Caco-2 (cell line): ENCODE data around the gene MYG1. TPM values are rescaled to one million over a fixed set of nuclear protein-coding genes. Genes with fewer than 3 reads are reported as not detected.
A peak's percentile ranks its signal among the peaks of the same experiment; 100 is the strongest.

Source experiments
- BruUV-seq: library from RNA; stranded (reverse); fragments of 400-500 nt; replicated peaks from 2 replicates; lab custom pipeline; 2021; lab: Mats Ljungman, UMichigan
- CTCF ChIA-PET: fragments of 300-600 bp; sonication (Branson Sonifier 250); formaldehyde crosslinking; loops from one replicate; lab custom pipeline; 2022; ENCODE audit warnings: antibody characterized with exemption; lab: Charles Lee
- POLR2A ChIA-PET: fragments of 300-600 bp; sonication (Branson Sonifier 250); formaldehyde crosslinking; loops from one replicate; lab custom pipeline; 2022; ENCODE audit warnings: antibody characterized with exemption; lab: Charles Lee
- DNase-seq, 2 experiments: peaks; one replicate each; pipeline versions ENCODE4 v3.0.0 to v3.0.0-alpha.2; 2020 to 2022
- H3K27me3 ChIP-seq: replicated peaks from 2 replicates; pipeline ENCODE4 v1.6.0; 2011; ENCODE audit warnings: low read length; ENCODE audit not compliant: control insufficient read depth, insufficient read depth
- H3K36me3 ChIP-seq: 2 replicates; pipeline ENCODE4 v1.5.1; 2011; ENCODE audit warnings: low read length; ENCODE audit not compliant: control insufficient read depth, insufficient read depth
- H3K4me1 ChIP-seq: fragments of 250-450 bp; sonication (Bioruptor Pico); 2 replicates; pipeline ENCODE4 v1.5.1; 2020; ENCODE audit warnings: mild to moderate bottlenecking
- H3K4me3 ChIP-seq: 2 replicates; pipeline ENCODE4 v1.5.1; 2011; ENCODE audit warnings: low read depth, mild to moderate bottlenecking, control low read depth, low read length
- H3K9me3 ChIP-seq: fragments of 250-450 bp; sonication (Bioruptor Pico); 2 replicates; pipeline ENCODE4 v1.5.1; 2020; ENCODE audit warnings: mild to moderate bottlenecking, moderate library complexity
- H3K27ac Mint-ChIP-seq: one replicate; pipeline ENCODE4 v1.8.0; 2022; ENCODE audit warnings: mixed read lengths; ENCODE audit not compliant: unreplicated experiment
- H3K27me3 Mint-ChIP-seq: one replicate; pipeline ENCODE4 v1.8.0; 2022; ENCODE audit warnings: mixed read lengths; ENCODE audit not compliant: insufficient read depth, unreplicated experiment
- H3K36me3 Mint-ChIP-seq: one replicate; pipeline ENCODE4 v1.8.0; 2022; ENCODE audit warnings: mild to moderate bottlenecking, mixed read lengths; ENCODE audit not compliant: insufficient read depth, unreplicated experiment
- H3K4me1 Mint-ChIP-seq: one replicate; pipeline ENCODE4 v1.8.0; 2022; ENCODE audit warnings: low read depth, mixed read lengths; ENCODE audit not compliant: unreplicated experiment
- H3K4me3 Mint-ChIP-seq: one replicate; pipeline ENCODE4 v1.8.0; 2022; ENCODE audit warnings: mild to moderate bottlenecking, moderate library complexity, mixed read lengths; ENCODE audit not compliant: unreplicated experiment
- H3K9me3 Mint-ChIP-seq: one replicate; pipeline ENCODE4 v1.8.0; 2022; ENCODE audit warnings: mixed read lengths; ENCODE audit not compliant: unreplicated experiment
- CTCF ChIP-seq, 2 experiments: fragments of 200-600 bp in 1 of 2; IDR thresholded peaks; 1 replicate in 1 of 2; 2 replicates in 1 of 2; pipeline versions ENCODE4 v1.5.1 to v1.8.0; 2011 to 2022; ENCODE audit warnings: antibody characterized with exemption in 1 of 2, control low read depth in 1 of 2, inconsistent platforms in 1 of 2, low read depth in 1 of 2, low read length in 1 of 2, mild to moderate bottlenecking in 1 of 2, moderate library complexity in 1 of 2; ENCODE audit not compliant: insufficient read depth in 1 of 2, severe bottlenecking in 1 of 2, unreplicated experiment in 1 of 2
- intact Hi-C: fragments of 100-400 bp; cut with micrococcal nuclease; formaldehyde crosslinking; loops from one replicate; pipeline ENCODE4 v1.10.0; 2022; ENCODE audit not compliant: unreplicated experiment
- total RNA-seq: library from RNA; stranded (reverse); gene quantifications from 2 replicates; pipeline ENCODE4 v1.2.3, GENCODE V29; 2022

MYG1 gene
- total RNA-seq, 1 experiment from 2014 or later, result 59.8 TPM

GRCh38 chr12:53326460-53327185, 27.1 kb downstream of the MYG1 start:
- no peak overlapping the region for H3K4me3 ChIP-seq
- no peaks in the 10 kb centered on the region for H3K27me3 Mint-ChIP-seq
- no peaks in the 10 kb centered on the region for H3K36me3 Mint-ChIP-seq
- intact Hi-C loops, result no loop called here
- ChIA-PET CTCF (interaction anchor here (3.4 kb wide), 1 partner anchor 19 kb away, joined by 30 read pairs; no protein-coding TSS in a partner anchor), POLR2A (no interaction called here)
- BruUV-seq, result no TSS peak
- peaks cover 18% of the 10 kb centered on the region for H3K4me1 Mint-ChIP-seq
- H3K9me3 ChIP-seq, result no peaks in the 10 kb centered on the region
- H3K4me3 Mint-ChIP-seq, result peak overlapping the region; percentile 48
- DNase-seq, result no peak
- TF ChIP-seq CTCF (IDR thresholded peaks at IDR 0.05; ENCODE audit: insufficient read depth in 1 of 2, low read depth in 1 of 2, low read length in 1 of 2, severe bottlenecking in 1 of 2, unreplicated experiment in 1 of 2), result no peak
- H3K9me3 Mint-ChIP-seq, result no peaks in the 10 kb centered on the region
- no peaks in the 10 kb centered on the region for H3K27me3 ChIP-seq
- no peak overlapping the region for H3K27ac Mint-ChIP-seq
- H3K36me3 ChIP-seq, result no peaks in the 10 kb centered on the region; the same call in 1 of the 2 replicates
- peaks cover 19% of the 10 kb centered on the region for H3K4me1 ChIP-seq

- ChIA-PET POLR2A (no interaction called here), CTCF (interaction anchor here (3.4 kb wide), 1 partner anchor 18 kb away, joined by 30 read pairs; no protein-coding TSS in a partner anchor)
- H3K4me3 Mint-ChIP-seq, result no peak overlapping the region
- H3K9me3 ChIP-seq, result no peaks in the 10 kb centered on the region
- H3K27me3 ChIP-seq, result no peaks in the 10 kb centered on the region
- H3K4me1 ChIP-seq, result peaks cover 12% of the 10 kb centered on the region
- no peak overlapping the region for H3K4me3 ChIP-seq
- H3K9me3 Mint-ChIP-seq, result no peaks in the 10 kb centered on the region
- H3K4me1 Mint-ChIP-seq, result peaks cover 18% of the 10 kb centered on the region
- peak in 1 of 2 experiments; percentile 25 for DNase-seq
- H3K36me3 ChIP-seq, result no peaks in the 10 kb centered on the region; the same call in 1 of the 2 replicates
- TF ChIP-seq CTCF (IDR thresholded peaks at IDR 0.05; ENCODE audit: insufficient read depth in 1 of 2, low read depth in 1 of 2, low read length in 1 of 2, severe bottlenecking in 1 of 2, unreplicated experiment in 1 of 2), result peak in 1 of 2 experiments; percentile 29
- intact Hi-C loops, result no loop called here
- BruUV-seq, result no TSS peak
- H3K36me3 Mint-ChIP-seq, result no peaks in the 10 kb centered on the region
- H3K27me3 Mint-ChIP-seq, result no peaks in the 10 kb centered on the region
- no peak overlapping the region for H3K27ac Mint-ChIP-seq
Observed at GRCh38 chr12:53327435-53328042, 28.0 kb downstream of the MYG1 start.

- Histone ChIP-seq H3K36me3 (no peaks in the 10 kb centered on the region), H3K27me3 (no peaks in the 10 kb centered on the region), H3K4me3 (no peak overlapping the region), H3K9me3 (no peaks in the 10 kb centered on the region), H3K4me1 (peaks cover 12% of the 10 kb centered on the region)
- TF ChIP-seq CTCF (IDR thresholded peaks at IDR 0.05; ENCODE audit: insufficient read depth in 1 of 2, low read depth in 1 of 2, low read length in 1 of 2, severe bottlenecking in 1 of 2, unreplicated experiment in 1 of 2), result no peak
- H3K4me3 Mint-ChIP-seq, result no peak overlapping the region
- POLR2A ChIA-PET, result no interaction called here
- no TSS peak for BruUV-seq
- H3K9me3 Mint-ChIP-seq, result no peaks in the 10 kb centered on the region
- no peak overlapping the region for H3K27ac Mint-ChIP-seq
- no peaks in the 10 kb centered on the region for H3K36me3 Mint-ChIP-seq
- H3K4me1 Mint-ChIP-seq, result peaks cover 18% of the 10 kb centered on the region
- CTCF ChIA-PET, result interaction anchor here (3.4 kb wide), 1 partner anchor 17 kb away, joined by 30 read pairs; no protein-coding TSS in a partner anchor
- no peaks in the 10 kb centered on the region for H3K27me3 Mint-ChIP-seq
- no peak for DNase-seq
- intact Hi-C loops, result no loop called here
Observed at GRCh38 chr12:53328043-53328435, 28.5 kb downstream of the MYG1 start.
